ENCODE measurements around the gene PLCB3. TPM values are rescaled to one million over a fixed set of nuclear protein-coding genes. Genes with fewer than 3 reads are reported as not detected.

Gene PLCB3
- total RNA-seq, 2 donors from 2014 or later: 26.1 to 28.3 TPM

GRCh38 chr11:64218628-64219353 is 32.5 kb upstream of the PLCB3 start:
- intact Hi-C loops (cut with DNase I): loop anchor here in 1 of 2 donors (2.0 kb wide), 1 partner anchor 150 kb away; no protein-coding TSS in a partner anchor
- no peak for DNase-seq (ENCODE audit: low spot score)

- peak; percentile 77 for DNase-seq (ENCODE audit: low spot score)
Observed at GRCh38 chr11:64219354-64219684, 32.0 kb upstream of the PLCB3 start.

GRCh38 chr11:64219755-64220154 is 31.6 kb upstream of the PLCB3 start:
- DNase-seq (ENCODE audit: low spot score): peak; percentile 74
- intact Hi-C loops (cut with DNase I): loop anchor here in 1 of 2 donors (2.0 kb wide), 1 partner anchor 151 kb away; no protein-coding TSS in a partner anchor

More at GRCh38 chr11:64219354-64219684, 32.0 kb upstream of the PLCB3 start:
- intact Hi-C loops (cut with DNase I): loop anchor here in 1 of 2 donors (2.0 kb wide), 1 partner anchor 151 kb away; no protein-coding TSS in a partner anchor

GRCh38 chr11:64220271-64220670 is 31.1 kb upstream of the PLCB3 start:
- peak; percentile 68 for DNase-seq (ENCODE audit: low spot score)
- intact Hi-C loops (cut with DNase I): no loop called here

- intact Hi-C loops (cut with DNase I): no loop called here
- peak; percentile 79 for DNase-seq (ENCODE audit: low spot score)
Observed at GRCh38 chr11:64220798-64221197, 30.5 kb upstream of the PLCB3 start.

GRCh38 chr11:64222651-64223000 is 28.7 kb upstream of the PLCB3 start:
- intact Hi-C loops (cut with DNase I): no loop called here
- no peak for DNase-seq (ENCODE audit: low spot score)

- DNase-seq (ENCODE audit: low spot score): peak; percentile 72
- intact Hi-C loops (cut with DNase I): loop anchor here in 1 of 2 donors (1.0 kb wide), 1 partner anchor 16 kb away; no protein-coding TSS in a partner anchor
Observed at GRCh38 chr11:64223001-64223651, 28.2 kb upstream of the PLCB3 start.

GRCh38 chr11:64224151-64224890 is 27.0 kb upstream of the PLCB3 start:
- intact Hi-C loops (cut with DNase I): no loop called here
- peak; percentile 73 for DNase-seq (ENCODE audit: low spot score)

GRCh38 chr11:64224891-64225607 is 26.3 kb upstream of the PLCB3 start:
- intact Hi-C loops (cut with DNase I): no loop called here
- DNase-seq (ENCODE audit: low spot score): peak; percentile 83

GRCh38 chr11:64225608-64226506 is 25.5 kb upstream of the PLCB3 start, which contains the start of the genes NUDT22 and TRPT1:
Gene NUDT22 (plus strand): TSS chr11:64226274. CDS start chr11:64226653, 379 bp downstream.
Gene TRPT1 (minus strand): TSS chr11:64226186. CDS start chr11:64225860, 326 bp downstream.
- DNase-seq (ENCODE audit: low spot score): peak; percentile 97
- intact Hi-C loops (cut with DNase I): no loop called here

- intact Hi-C loops (cut with DNase I): no loop called here
- DNase-seq (ENCODE audit: low spot score): peak; percentile 89
Observed at GRCh38 chr11:64226507-64227051, 24.8 kb upstream of the PLCB3 start.

- intact Hi-C loops (cut with DNase I): no loop called here
- DNase-seq (ENCODE audit: low spot score): peak; percentile 74
Observed at GRCh38 chr11:64227405-64227956, 23.8 kb upstream of the PLCB3 start.

GRCh38 chr11:64229090-64229743 is 22.1 kb upstream of the PLCB3 start:
- intact Hi-C loops (cut with DNase I): no loop called here
- no peak for DNase-seq (ENCODE audit: low spot score)

GRCh38 chr11:64229744-64230170 is 21.6 kb upstream of the PLCB3 start:
- DNase-seq (ENCODE audit: low spot score): no peak
- intact Hi-C loops (cut with DNase I): no loop called here

- peak; percentile 96 for DNase-seq (ENCODE audit: low spot score)
- intact Hi-C loops (cut with DNase I): no loop called here
Observed at GRCh38 chr11:64230171-64230984, 21.0 kb upstream of the PLCB3 start, which contains the start of gene DNAJC4. Gene DNAJC4 (plus strand): TSS chr11:64230548. CDS start chr11:64230855, 307 bp downstream.

GRCh38 chr11:64230985-64231365 is 20.4 kb upstream of the PLCB3 start:
- DNase-seq (ENCODE audit: low spot score): no peak
- intact Hi-C loops (cut with DNase I): no loop called here

Measured in posterior vena cava (tissue), 2 donors.